Keratinocyte (primary cell): Measurements from ENCODE around the gene FKBP11. TPM values are rescaled to one million over a fixed set of nuclear protein-coding genes. Genes with fewer than 3 reads are reported as not detected.

Source experiments
- DNase-seq: peaks from one replicate; pipeline ENCODE4 v3.0.0-alpha.2; 2011; ENCODE audit warnings: low read depth, missing footprints, low spot score
- FAIRE-seq: peaks from 2 replicates; lab custom pipeline; 2011; peaks lifted over from hg19 to GRCh38; lab: Jason Lieb, UNC
- H2AFZ ChIP-seq: 2 replicates; pipeline ENCODE4 v1.6.0; 2012; ENCODE audit warnings: low read length, control low read depth, inconsistent platforms; ENCODE audit not compliant: control insufficient read depth
- H3K27ac ChIP-seq: 2 replicates; pipeline ENCODE4 v1.5.1; 2011; ENCODE audit warnings: low read length; ENCODE audit not compliant: control insufficient read depth, insufficient read depth
- H3K27me3 ChIP-seq: 3 replicates; pipeline ENCODE4 v1.6.0; 2011; ENCODE audit warnings: low read length; ENCODE audit not compliant: control insufficient read depth, insufficient read depth; ENCODE audit errors: extremely low read depth
- H3K36me3 ChIP-seq, 2 experiments: 2 replicates in 1 of 2; 3 replicates in 1 of 2; pipeline ENCODE4 v1.5.1; 2011; ENCODE audit warnings: low read length in 2 of 2, mild to moderate bottlenecking in 1 of 2; ENCODE audit not compliant: control insufficient read depth in 2 of 2, insufficient read depth in 2 of 2; ENCODE audit errors: extremely low read depth in 1 of 2
- H3K4me1 ChIP-seq: 3 replicates; pipeline ENCODE4 v1.5.1; 2011; ENCODE audit warnings: low read length; ENCODE audit not compliant: control insufficient read depth, insufficient read depth; ENCODE audit errors: extremely low read depth
- H3K4me2 ChIP-seq: 3 replicates; pipeline ENCODE4 v1.6.0; 2011; ENCODE audit warnings: low read depth, low read length; ENCODE audit not compliant: control insufficient read depth, insufficient read depth; ENCODE audit errors: extremely low read depth
- H3K4me3 ChIP-seq, 3 experiments: fragments of 200-600 bp in 1 of 3; sonication (generic) in 1 of 3; 2 replicates in 2 of 3; 3 replicates in 1 of 3; pipeline ENCODE4 v1.5.1; 2011 to 2016; ENCODE audit warnings: low read length in 3 of 3, mild to moderate bottlenecking in 3 of 3, control low read depth in 2 of 3, inconsistent platforms in 1 of 3, low read depth in 1 of 3, mixed read lengths in 1 of 3, mixed run types in 1 of 3, moderate library complexity in 1 of 3; ENCODE audit not compliant: control insufficient read depth in 2 of 3, insufficient read depth in 2 of 3; ENCODE audit errors: extremely low read depth in 1 of 3
- H3K79me2 ChIP-seq: 2 replicates; pipeline ENCODE4 v1.6.0; 2012; ENCODE audit warnings: low read length; ENCODE audit not compliant: control insufficient read depth, insufficient read depth
- H3K9ac ChIP-seq: 3 replicates; pipeline ENCODE4 v1.6.0; 2011; ENCODE audit warnings: low read length; ENCODE audit not compliant: control insufficient read depth, insufficient read depth; ENCODE audit errors: extremely low read depth
- H3K9me1 ChIP-seq: 3 replicates; pipeline ENCODE4 v1.6.0; 2011; ENCODE audit warnings: low read length; ENCODE audit not compliant: control insufficient read depth, insufficient read depth; ENCODE audit errors: extremely low read depth
- H3K9me3 ChIP-seq: 2 replicates; pipeline ENCODE4 v1.5.1; 2012; ENCODE audit warnings: low read depth, low read length; ENCODE audit not compliant: control insufficient read depth
- H4K20me1 ChIP-seq: 3 replicates; pipeline ENCODE4 v1.6.0; 2011; ENCODE audit warnings: low read length; ENCODE audit not compliant: control insufficient read depth, insufficient read depth; ENCODE audit errors: extremely low read depth
- EZH2 ChIP-seq: IDR thresholded peaks from one replicate; pipeline ENCODE4 v1.6.1; 2012; ENCODE audit warnings: inconsistent platforms, mild to moderate bottlenecking, low read length, moderate library complexity
- dilution Hi-C: fragments of 300-500 bp; cut with MboI; formaldehyde crosslinking; loops from one replicate; pipeline ENCODE4 v1.7.0; 2020; ENCODE audit warnings: low sequenced_read_pairs; ENCODE audit not compliant: extremely low pct_ligation_motif_present
- polyA plus RNA-seq, 5 experiments: library from polyadenylated mRNA; depleted of rRNA in 3 of 5; stranded (reverse) in 3 of 5; stranded (forward) in 1 of 5; unstranded in 1 of 5; fragments of >200 nt; gene quantifications; 1 replicate in 1 of 5; 2 replicates in 3 of 5; 3 replicates in 1 of 5; pipeline versions ENCODE4 v1.2.1 to v1.2.3, GENCODE V29; 2011 to 2012; ENCODE audit warnings: missing spikeins in 2 of 5, low read depth in 1 of 5, low replicate concordance in 1 of 5
- TF ChIP-seq, protein P1 (sequence below), 3 experiments: IDR thresholded peaks in 1 of 3; conservative IDR thresholded peaks in 1 of 3; optimal IDR thresholded peaks in 1 of 3; 2 replicates in 2 of 3; 3 replicates in 1 of 3; pipeline versions ENCODE3 to v1.5.1; 2011; ENCODE audit warnings: low read length in 3 of 3, mild to moderate bottlenecking in 3 of 3, moderate library complexity in 2 of 3, control low read depth in 1 of 3, inconsistent platforms in 1 of 3; ENCODE audit not compliant: insufficient read depth in 2 of 3; ENCODE audit errors: extremely low read depth in 1 of 3

The FKBP11 gene
- polyA plus RNA-seq, 1 donor (not counting 4 experiments of a cell fraction or from before 2014, with no cell fraction given), result 18.4 TPM

DNA sequence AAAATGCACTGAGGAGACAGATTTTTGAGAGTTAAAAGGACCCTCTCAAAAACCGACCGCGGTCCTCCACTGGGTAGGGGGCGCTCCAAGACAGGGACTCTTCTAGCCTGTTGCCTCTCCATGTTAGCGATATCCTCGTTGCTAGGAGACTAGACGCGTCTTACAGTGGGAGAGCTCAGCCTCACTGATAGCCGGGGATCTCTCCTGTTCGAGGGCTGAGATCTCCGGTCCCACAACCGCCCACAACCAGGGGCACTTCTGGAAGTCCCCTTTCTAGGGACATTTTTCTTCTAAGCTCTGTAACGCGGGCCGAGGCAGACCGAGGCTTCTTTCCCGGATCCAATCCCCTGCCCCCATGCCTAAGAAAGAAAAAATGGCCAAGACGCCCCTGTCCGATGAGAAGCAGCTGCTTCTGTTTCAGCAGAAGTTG is 21.3 kb downstream of the FKBP11 start:
- Histone ChIP-seq H3K9ac (no peak overlapping the region), H3K4me2 (peak overlapping the region; percentile 66), H3K27me3 (peaks cover 3% of the 10 kb centered on the region), H3K4me3 (peak overlapping the region; percentile 3 to 50 (median 23)), H3K36me3 (no peaks in the 10 kb centered on the region), H3K9me1 (no peaks in the 10 kb centered on the region), H3K27ac (no peak overlapping the region), H4K20me1 (no peaks in the 10 kb centered on the region), H3K9me3 (no peaks in the 10 kb centered on the region), H3K79me2 (no peaks in the 10 kb centered on the region), H3K4me1 (no peaks in the 10 kb centered on the region), H2AFZ (peak overlapping the region; percentile 81)
- FAIRE-seq (no peak), DNase-seq (no peak)
- dilution Hi-C loops, result no loop called here
- TF ChIP-seq, protein P1, sequence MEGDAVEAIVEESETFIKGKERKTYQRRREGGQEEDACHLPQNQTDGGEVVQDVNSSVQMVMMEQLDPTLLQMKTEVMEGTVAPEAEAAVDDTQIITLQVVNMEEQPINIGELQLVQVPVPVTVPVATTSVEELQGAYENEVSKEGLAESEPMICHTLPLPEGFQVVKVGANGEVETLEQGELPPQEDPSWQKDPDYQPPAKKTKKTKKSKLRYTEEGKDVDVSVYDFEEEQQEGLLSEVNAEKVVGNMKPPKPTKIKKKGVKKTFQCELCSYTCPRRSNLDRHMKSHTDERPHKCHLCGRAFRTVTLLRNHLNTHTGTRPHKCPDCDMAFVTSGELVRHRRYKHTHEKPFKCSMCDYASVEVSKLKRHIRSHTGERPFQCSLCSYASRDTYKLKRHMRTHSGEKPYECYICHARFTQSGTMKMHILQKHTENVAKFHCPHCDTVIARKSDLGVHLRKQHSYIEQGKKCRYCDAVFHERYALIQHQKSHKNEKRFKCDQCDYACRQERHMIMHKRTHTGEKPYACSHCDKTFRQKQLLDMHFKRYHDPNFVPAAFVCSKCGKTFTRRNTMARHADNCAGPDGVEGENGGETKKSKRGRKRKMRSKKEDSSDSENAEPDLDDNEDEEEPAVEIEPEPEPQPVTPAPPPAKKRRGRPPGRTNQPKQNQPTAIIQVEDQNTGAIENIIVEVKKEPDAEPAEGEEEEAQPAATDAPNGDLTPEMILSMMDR (optimal IDR thresholded peaks at IDR 0.05 in 1 of 3, IDR thresholded peaks at IDR 0.05 in 1 of 3, conservative IDR thresholded peaks at IDR 0.05 in 1 of 3; ENCODE audit: extremely low read depth in 1 of 3, insufficient read depth in 2 of 3, low read length in 3 of 3), result peak; percentile 37 to 73 (median 58)
- TF ChIP-seq EZH2, result no peak

GRCh38 chr12:48903363-48903981 is 21.8 kb downstream of the FKBP11 start:
- dilution Hi-C loops, result no loop called here
- DNase-seq (no peak), FAIRE-seq (no peak)
- Histone ChIP-seq H3K27me3 (peaks cover 3% of the 10 kb centered on the region), H3K4me2 (no peak overlapping the region), H3K27ac (no peak overlapping the region), H3K36me3 (no peaks in the 10 kb centered on the region), H3K9me1 (no peaks in the 10 kb centered on the region), H3K4me1 (no peaks in the 10 kb centered on the region), H3K79me2 (no peaks in the 10 kb centered on the region), H2AFZ (no peak overlapping the region), H3K9me3 (no peaks in the 10 kb centered on the region), H3K4me3 (no peak overlapping the region), H4K20me1 (no peaks in the 10 kb centered on the region), H3K9ac (no peak overlapping the region)
- TF ChIP-seq EZH2, result no peak
- TF ChIP-seq, protein P1 (optimal IDR thresholded peaks at IDR 0.05 in 1 of 3, IDR thresholded peaks at IDR 0.05 in 1 of 3, conservative IDR thresholded peaks at IDR 0.05 in 1 of 3; ENCODE audit: extremely low read depth in 1 of 3, insufficient read depth in 2 of 3, low read length in 3 of 3), result no peak
